A673 (cell line): Measurements from ENCODE around the gene ASAP2.

Source experiments
- CTCF ChIP-seq: fragments of 300-800, 200-600 bp; sonication (generic); conservative IDR thresholded peaks from 2 replicates; pipeline ENCODE4 v1.5.1; 2017; ENCODE audit warnings: low read depth, mild to moderate bottlenecking, antibody characterized with exemption, low read length, moderate library complexity, mixed read lengths
- EZH2 ChIP-seq: fragments of 200-600 bp; sonication (generic); IDR thresholded peaks from 2 replicates; pipeline ENCODE4 v1.6.1; 2017; ENCODE audit warnings: borderline replicate concordance, low read depth, mild to moderate bottlenecking, mixed read lengths, antibody characterized with exemption, low read length; ENCODE audit not compliant: poor library complexity, severe bottlenecking

- TF ChIP-seq EZH2 (no peak), CTCF (no peak)
Observed at GRCh38 chr2:9373047-9373446, 166.4 kb downstream of the ASAP2 start.
